ENCODE data around the gene TNFRSF13B. TPM values are rescaled to one million over a fixed set of nuclear protein-coding genes. Genes with fewer than 3 reads are reported as not detected.

TNFRSF13B gene
- total and polyA plus RNA-seq, 2 donors (not counting 1 experiment from before 2014, with no cell fraction given) = not detected

DNA sequence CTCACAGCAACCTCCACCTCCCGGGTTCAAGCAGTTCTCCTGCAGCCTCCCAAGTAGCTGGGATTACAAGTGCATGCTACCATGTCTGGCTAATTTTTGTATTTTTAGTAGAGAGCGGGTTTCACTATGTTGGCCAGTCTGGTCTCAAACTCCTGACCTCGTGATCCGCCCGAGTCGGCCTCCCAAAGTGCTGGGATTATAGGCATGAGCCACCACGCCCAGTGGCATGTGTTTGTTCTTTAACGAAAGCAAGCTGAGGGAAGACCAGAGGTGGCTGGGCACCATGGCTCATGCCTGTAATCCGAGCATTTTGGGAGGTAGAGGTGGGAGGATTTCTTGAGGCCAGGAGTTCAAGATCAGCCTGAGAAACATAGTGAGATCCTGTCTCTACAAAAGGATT lies 18.1 kb downstream of the TNFRSF13B start:
- H3K27ac ChIP-seq (ENCODE audit: insufficient read depth, low read length) = no peak overlapping the region
- H3K36me3 ChIP-seq (ENCODE audit: control insufficient read depth, insufficient read depth, low read length) = no peaks in the 10 kb centered on the region
- H3K9ac ChIP-seq (ENCODE audit: insufficient read depth, low read length) = no peak overlapping the region
- no peaks in the 10 kb centered on the region for H3K4me1 ChIP-seq (ENCODE audit: control insufficient read depth, extremely low read depth, insufficient read depth, low read length)
- no peak overlapping the region for H2AFZ ChIP-seq (ENCODE audit: low read length)
- no peaks in the 10 kb centered on the region for H3K79me2 ChIP-seq (ENCODE audit: control insufficient read depth, insufficient read depth, low read length)
- TF ChIP-seq EZH2 (IDR thresholded peaks at IDR 0.05; ENCODE audit: low read length, missing control alignments) = no peak
- TF ChIP-seq, protein P1, sequence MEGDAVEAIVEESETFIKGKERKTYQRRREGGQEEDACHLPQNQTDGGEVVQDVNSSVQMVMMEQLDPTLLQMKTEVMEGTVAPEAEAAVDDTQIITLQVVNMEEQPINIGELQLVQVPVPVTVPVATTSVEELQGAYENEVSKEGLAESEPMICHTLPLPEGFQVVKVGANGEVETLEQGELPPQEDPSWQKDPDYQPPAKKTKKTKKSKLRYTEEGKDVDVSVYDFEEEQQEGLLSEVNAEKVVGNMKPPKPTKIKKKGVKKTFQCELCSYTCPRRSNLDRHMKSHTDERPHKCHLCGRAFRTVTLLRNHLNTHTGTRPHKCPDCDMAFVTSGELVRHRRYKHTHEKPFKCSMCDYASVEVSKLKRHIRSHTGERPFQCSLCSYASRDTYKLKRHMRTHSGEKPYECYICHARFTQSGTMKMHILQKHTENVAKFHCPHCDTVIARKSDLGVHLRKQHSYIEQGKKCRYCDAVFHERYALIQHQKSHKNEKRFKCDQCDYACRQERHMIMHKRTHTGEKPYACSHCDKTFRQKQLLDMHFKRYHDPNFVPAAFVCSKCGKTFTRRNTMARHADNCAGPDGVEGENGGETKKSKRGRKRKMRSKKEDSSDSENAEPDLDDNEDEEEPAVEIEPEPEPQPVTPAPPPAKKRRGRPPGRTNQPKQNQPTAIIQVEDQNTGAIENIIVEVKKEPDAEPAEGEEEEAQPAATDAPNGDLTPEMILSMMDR (conservative IDR thresholded peaks at IDR 0.05 in 1 of 2, IDR thresholded peaks at IDR 0.05 in 1 of 2; ENCODE audit: low read depth in 1 of 2, low read length in 2 of 2) = no peak
- no peak overlapping the region for H3K4me3 ChIP-seq (replicated peaks in 1 of 4; ENCODE audit: control extremely low read depth in 1 of 4, insufficient read depth in 1 of 4, low read depth in 3 of 4, low read length in 4 of 4)
- no peaks in the 10 kb centered on the region for H3K9me3 ChIP-seq (ENCODE audit: control insufficient read depth, insufficient read depth, low read depth, low read length)
- H3K27me3 ChIP-seq (ENCODE audit: control insufficient read depth, insufficient read depth, low read length) = peaks cover 9% of the 10 kb centered on the region
- H4K20me1 ChIP-seq (ENCODE audit: control insufficient read depth, extremely low read depth, insufficient read depth, low read length) = no peaks in the 10 kb centered on the region
- H3K4me2 ChIP-seq (ENCODE audit: extremely low read depth, insufficient read depth, low read length) = no peak overlapping the region
- DNase-seq (ENCODE audit: low read depth in 2 of 2) = no peak

DNA sequence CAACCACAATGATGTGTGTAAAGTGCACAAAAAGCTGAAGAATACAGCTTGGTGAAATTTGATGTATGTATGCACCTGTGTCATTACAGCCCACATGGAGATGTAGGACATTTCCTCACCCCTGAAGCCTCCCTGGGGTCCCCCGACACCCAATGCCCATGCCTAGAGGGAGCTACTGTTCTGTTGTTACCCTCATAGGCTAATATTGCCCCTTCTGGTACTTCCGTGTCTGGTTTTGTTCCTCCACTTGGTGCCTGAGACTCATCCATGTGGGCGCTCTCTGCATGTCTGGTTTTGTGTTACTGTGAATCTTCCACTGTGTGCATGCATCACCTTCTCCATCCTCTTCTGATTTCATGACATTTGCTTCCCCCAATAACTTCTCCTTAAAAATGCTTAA lies 18.6 kb downstream of the TNFRSF13B start:
- no peaks in the 10 kb centered on the region for H3K4me1 ChIP-seq (ENCODE audit: control insufficient read depth, extremely low read depth, insufficient read depth, low read length)
- no peak for TF ChIP-seq EZH2 (IDR thresholded peaks at IDR 0.05; ENCODE audit: low read length, missing control alignments)
- TF ChIP-seq, protein P1 (conservative IDR thresholded peaks at IDR 0.05 in 1 of 2, IDR thresholded peaks at IDR 0.05 in 1 of 2; ENCODE audit: low read depth in 1 of 2, low read length in 2 of 2) = no peak
- no peak for DNase-seq (ENCODE audit: low read depth in 2 of 2)
- no peaks in the 10 kb centered on the region for H3K9me3 ChIP-seq (ENCODE audit: control insufficient read depth, insufficient read depth, low read depth, low read length)
- H3K4me2 ChIP-seq (ENCODE audit: extremely low read depth, insufficient read depth, low read length) = no peak overlapping the region
- no peak overlapping the region for H3K27ac ChIP-seq (ENCODE audit: insufficient read depth, low read length)
- H3K79me2 ChIP-seq (ENCODE audit: control insufficient read depth, insufficient read depth, low read length) = no peaks in the 10 kb centered on the region
- no peaks in the 10 kb centered on the region for H3K36me3 ChIP-seq (ENCODE audit: control insufficient read depth, insufficient read depth, low read length)
- no peak overlapping the region for H3K9ac ChIP-seq (ENCODE audit: insufficient read depth, low read length)
- H4K20me1 ChIP-seq (ENCODE audit: control insufficient read depth, extremely low read depth, insufficient read depth, low read length) = no peaks in the 10 kb centered on the region
- no peak overlapping the region for H2AFZ ChIP-seq (ENCODE audit: low read length)
- no peak overlapping the region for H3K4me3 ChIP-seq (replicated peaks in 1 of 4; ENCODE audit: control extremely low read depth in 1 of 4, insufficient read depth in 1 of 4, low read depth in 3 of 4, low read length in 4 of 4)
- H3K27me3 ChIP-seq (ENCODE audit: control insufficient read depth, insufficient read depth, low read length) = peaks cover 9% of the 10 kb centered on the region

DNA sequence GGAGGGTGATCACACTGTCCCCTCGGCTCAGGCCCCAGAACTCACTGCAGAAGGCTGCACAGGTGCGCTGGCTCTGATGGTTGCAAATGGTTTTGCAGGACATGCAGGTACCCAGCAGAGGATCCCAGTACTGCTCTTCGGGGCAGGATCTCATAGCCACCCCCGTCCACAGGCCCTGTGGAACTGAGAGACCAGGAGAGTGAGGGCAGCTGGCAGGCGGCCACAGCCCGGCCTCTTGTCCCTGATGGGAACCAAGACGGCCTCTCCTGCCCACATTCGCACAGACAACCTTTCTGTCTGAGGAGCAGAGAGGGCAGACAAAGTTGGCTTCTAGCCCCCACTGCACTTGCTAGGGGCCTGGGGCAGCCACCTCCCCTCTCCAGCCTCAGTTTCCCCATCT lies 19.5 kb downstream of the TNFRSF13B start:
- Histone ChIP-seq H4K20me1 (ENCODE audit: control insufficient read depth, extremely low read depth, insufficient read depth, low read length) (no peaks in the 10 kb centered on the region), H3K9ac (ENCODE audit: insufficient read depth, low read length) (no peak overlapping the region), H3K27me3 (ENCODE audit: control insufficient read depth, insufficient read depth, low read length) (peaks cover 9% of the 10 kb centered on the region), H3K4me1 (ENCODE audit: control insufficient read depth, extremely low read depth, insufficient read depth, low read length) (no peaks in the 10 kb centered on the region), H3K4me2 (ENCODE audit: extremely low read depth, insufficient read depth, low read length) (no peak overlapping the region), H3K36me3 (ENCODE audit: control insufficient read depth, insufficient read depth, low read length) (no peaks in the 10 kb centered on the region), H2AFZ (ENCODE audit: low read length) (no peak overlapping the region), H3K79me2 (ENCODE audit: control insufficient read depth, insufficient read depth, low read length) (no peaks in the 10 kb centered on the region), H3K4me3 (replicated peaks in 1 of 4; ENCODE audit: control extremely low read depth in 1 of 4, insufficient read depth in 1 of 4, low read depth in 3 of 4, low read length in 4 of 4) (no peak overlapping the region), H3K9me3 (ENCODE audit: control insufficient read depth, insufficient read depth, low read depth, low read length) (no peaks in the 10 kb centered on the region), H3K27ac (ENCODE audit: insufficient read depth, low read length) (no peak overlapping the region)
- DNase-seq (ENCODE audit: low read depth in 2 of 2) = no peak
- TF ChIP-seq, protein P1 (conservative IDR thresholded peaks at IDR 0.05 in 1 of 2, IDR thresholded peaks at IDR 0.05 in 1 of 2; ENCODE audit: low read depth in 1 of 2, low read length in 2 of 2) = no peak
- TF ChIP-seq EZH2 (IDR thresholded peaks at IDR 0.05; ENCODE audit: low read length, missing control alignments) = no peak
